NCI-H1694 (cell line): ENCODE results near the gene KRT78.
A peak's percentile ranks its signal among the peaks of the same experiment; 100 is the strongest.
"Not testable (repeated sequence)": the region's sequence is repeated elsewhere in the genome, so short reads cannot be mapped to it uniquely, and the experiment has no call there.

Source experiments
- DNase-seq: peaks from one replicate; lab custom pipeline; 2025; lab: John Stamatoyannopoulos, UW

The KRT78 gene, protein sequence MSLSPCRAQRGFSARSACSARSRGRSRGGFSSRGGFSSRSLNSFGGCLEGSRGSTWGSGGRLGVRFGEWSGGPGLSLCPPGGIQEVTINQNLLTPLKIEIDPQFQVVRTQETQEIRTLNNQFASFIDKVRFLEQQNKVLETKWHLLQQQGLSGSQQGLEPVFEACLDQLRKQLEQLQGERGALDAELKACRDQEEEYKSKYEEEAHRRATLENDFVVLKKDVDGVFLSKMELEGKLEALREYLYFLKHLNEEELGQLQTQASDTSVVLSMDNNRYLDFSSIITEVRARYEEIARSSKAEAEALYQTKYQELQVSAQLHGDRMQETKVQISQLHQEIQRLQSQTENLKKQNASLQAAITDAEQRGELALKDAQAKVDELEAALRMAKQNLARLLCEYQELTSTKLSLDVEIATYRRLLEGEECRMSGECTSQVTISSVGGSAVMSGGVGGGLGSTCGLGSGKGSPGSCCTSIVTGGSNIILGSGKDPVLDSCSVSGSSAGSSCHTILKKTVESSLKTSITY

GRCh38 chr12:52848661-52849255 lies at the start of gene KRT78:
Gene KRT78 (minus strand): TSS chr12:52848994. CDS start chr12:52848930, 64 bp downstream.
- DNase-seq, result no peak

- no peak for DNase-seq
Observed at GRCh38 chr12:52896190-52897100, 47.7 kb upstream of the KRT78 start.

DNA sequence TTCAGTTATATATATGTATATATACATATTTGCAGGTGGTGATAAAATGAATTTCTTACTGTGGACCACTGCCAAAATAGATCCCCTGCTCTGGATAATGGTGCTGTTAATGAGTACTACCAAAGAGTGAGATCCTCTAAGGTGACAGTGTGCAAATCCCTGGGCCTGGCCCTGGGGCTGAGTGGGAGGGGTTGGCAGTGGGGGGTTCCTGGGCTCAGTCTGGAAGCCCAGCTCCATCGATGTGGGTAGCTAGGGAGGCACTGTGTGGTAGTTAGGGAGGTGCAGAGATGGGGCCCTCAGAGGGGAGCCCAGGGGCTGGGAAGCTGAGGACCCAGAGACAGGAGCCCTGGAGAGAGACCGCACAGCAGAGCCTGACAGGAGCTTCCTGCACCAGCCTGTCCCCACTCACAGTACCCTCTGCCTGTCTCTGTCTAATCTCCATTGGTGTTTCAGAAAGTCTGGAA lies 47.0 kb upstream of the KRT78 start:
- DNase-seq, result no peak

DNA sequence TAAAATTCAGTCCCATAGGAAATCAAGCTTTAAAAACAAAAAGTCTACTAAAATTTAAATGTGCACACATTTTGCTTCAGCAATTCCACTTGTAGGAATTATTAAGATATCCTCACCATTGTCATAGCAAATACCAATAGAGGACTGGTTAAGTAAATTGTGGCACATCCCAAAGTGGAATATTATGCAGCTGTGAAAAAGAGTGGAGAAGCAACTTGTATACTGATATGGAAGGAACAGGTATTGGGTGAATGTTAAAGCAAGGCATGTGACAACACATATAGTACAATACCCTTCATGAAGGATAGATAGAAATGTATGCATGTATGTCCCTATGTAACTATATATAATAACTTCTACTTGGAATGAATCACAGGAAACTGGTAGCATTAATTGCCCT lies 44.2 kb upstream of the KRT78 start:
- no peak for DNase-seq

DNA sequence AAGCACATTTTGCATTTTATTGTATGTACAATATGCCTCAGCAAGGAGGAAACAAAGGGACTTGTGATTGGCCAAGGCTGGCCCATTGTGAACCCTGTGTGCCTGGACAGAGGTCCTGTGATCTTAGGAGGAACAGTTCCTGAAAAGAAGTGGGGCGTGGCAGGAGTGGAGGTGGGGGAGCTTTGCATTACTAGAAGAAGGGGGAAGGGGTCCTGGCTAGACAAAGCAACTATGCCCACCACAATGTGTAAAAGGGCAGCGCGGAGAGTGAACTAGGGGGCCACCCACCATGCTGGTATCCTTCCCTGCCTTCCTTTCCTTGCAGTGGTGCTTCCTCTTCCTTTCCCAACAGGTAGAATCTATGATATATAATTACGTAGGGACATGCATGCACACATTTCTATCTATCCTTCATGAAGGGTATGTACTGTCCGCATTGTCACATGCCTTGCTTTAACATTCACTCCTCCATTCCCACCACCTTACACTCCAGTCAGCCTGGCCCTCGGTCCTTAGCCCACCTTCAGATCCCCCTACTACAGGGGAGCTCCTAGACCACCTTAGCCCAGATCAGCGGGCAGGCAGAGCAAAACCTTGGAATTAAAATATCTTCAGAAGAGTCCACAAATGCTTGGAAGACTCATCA lies 43.5 kb upstream of the KRT78 start:
- DNase-seq, result no peak

- DNase-seq, result no peak
Observed at GRCh38 chr12:52891044-52891443, 42.2 kb upstream of the KRT78 start.

DNA sequence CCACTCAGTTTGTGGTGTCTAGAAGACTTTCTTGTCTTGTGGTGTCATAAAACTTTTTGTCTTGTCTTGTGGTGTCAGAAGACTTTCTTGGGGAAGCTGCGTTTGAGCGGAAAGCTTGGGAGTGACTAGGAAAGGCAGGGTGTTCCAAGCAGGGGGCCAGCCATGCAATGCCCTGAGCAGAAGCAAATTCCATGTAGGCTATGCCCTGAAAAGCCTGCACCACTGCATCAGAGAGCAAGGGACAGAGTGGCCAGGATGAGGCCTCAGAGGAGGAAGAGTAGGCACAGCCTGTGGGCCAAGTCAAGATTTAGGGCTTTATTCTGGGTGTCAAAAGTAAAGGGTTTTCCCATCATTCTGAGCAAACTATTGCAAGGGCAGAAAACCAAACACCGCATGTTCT lies 41.6 kb upstream of the KRT78 start:
- no peak for DNase-seq

DNA sequence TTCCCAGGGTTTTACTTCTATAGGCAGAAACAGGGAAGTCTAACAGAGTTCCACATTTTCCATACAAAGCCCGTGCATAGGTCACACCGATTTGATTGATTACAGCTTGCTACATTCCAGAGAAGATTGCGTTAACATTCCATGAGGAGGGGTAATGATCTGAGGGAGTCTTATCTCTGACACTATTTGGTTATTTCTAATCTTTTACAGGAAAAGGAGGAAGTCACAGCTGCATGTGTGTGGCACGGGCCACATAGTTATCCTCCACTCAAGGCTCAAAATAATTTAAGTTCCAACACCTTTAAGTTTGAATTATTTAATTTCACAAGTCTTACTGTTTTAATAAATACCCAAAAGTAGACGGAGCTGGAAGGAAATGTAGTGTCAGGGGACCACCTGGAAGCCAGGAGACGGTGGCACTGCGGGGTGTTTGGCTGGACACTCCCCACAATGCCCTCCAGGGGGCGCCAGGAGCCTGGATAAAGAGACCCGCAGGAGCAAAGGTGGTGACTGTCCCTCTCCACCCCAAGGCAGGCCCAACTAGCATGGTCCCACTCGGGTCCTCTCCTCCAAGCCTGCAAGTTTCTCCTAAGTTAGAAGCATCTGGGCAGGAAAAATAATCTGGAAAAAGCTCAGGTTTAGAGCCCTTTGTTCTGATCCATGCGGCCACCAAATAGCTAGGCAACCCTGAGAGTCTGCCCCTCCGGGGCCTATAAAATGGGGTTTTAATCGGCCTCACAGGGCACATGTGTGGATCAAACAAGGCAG lies 35.9 kb upstream of the KRT78 start:
- peak; percentile 19 for DNase-seq

DNA sequence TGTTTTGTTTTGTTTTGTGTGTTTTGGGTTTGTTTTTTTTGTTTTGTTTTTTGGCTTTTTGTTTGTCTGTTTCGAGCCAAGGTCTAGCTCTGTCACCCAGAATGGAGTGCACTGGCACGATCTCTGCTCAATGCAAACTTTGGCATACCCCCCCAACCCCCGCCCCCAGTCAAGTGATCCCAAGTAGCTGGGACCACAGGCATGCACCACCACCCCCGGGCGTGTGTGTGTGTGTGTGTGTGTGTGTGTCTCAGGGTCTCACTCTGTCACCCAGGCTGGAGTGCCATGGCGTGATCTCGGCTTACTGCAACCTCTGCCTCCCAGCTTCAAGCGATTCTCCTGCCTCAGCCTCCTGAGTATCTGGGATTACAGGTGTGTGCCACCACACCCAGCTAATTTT lies 31.7 kb upstream of the KRT78 start:
- not testable (repeated sequence) for DNase-seq

DNA sequence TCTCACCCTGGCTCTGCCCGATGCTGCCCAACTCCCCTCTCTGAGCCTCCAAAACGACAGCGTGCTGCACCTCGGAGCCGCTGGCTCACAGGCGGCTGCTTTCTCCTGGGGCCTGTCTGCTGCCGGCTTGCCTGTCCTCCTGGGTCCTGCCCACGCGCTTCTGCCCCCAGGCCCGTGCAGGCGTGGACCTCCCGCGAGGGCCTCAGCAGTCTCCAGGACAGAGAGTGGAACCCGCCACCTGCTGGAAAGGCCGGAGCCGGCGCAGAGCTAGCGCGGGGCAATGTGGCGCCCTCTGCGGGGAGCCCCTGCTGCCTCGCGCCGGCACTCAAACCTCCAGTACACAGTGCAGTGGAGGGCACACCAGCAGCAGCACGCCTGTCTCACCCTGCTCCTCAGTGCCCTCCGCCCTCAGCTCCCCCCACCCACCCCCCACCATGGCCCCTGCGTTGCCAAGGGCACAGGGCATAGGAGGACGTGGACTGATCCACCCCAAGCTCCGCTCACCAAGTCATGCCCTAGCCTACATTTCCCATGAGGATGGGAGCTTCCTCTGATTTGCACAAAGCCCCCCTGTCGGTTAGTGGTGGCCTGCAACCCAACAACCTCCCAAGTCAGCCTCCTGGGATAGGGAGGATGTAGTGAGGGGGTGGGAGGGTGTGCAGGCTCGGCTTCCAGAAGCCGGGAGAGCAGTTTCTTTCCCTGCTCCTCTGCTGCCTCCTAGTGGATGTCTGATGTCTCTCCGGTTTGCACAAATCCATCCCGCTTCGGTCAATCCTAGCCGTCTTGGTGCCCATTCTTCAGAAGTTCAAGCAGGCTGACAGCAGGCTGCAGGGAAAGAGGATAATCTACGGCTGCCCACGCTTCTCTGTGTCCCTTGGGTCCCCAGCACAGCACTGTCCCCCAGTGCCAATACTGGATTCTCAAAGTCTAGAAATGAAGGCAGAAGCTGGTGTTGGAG lies 30.9 kb upstream of the KRT78 start:
- DNase-seq, result peak; percentile 98

DNA sequence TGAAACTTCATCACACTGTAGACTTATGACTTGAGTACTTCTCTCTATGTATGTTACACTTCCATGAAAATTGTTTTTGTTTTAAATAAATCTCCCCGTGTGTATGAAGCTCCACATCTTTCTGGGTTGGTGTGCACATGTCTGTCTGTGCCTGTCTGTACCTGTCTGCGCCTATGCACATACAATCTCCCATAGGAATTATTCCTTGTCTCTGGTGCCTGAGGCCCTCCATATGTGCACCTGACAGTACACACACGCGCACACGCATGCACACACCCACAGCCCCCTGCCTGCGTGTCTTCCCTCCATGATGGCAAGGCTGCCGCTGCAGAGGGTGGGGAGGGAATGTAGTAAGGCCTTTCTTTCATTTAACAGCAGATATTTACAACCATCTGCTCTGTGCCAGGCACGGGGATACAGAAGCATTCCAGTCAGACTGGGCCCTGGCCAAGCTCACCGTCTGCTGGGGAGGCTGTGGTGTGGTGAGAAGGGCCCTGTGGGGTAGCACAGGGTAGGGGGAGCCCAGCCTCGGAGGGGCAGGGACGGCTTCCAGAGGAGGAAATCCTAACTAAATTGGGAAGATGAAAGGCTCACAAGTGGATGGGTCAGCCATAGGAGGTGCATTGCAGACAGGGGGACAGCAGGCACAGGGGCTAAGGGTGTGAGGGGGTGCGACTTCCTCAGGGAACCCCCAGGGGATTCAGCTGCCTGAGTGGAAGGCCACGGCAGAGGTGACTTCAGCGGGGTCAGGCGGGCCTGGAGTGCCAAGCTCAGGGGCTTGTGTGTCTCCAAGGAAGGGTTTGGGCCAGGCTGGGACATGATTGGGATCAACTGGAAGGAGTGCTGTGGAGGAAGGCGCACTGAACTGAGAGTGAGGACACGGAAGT lies 30.0 kb upstream of the KRT78 start:
- DNase-seq, result peak; percentile 76

GRCh38 chr12:52877242-52877641 lies 28.4 kb upstream of the KRT78 start:
- peak; percentile 26 for DNase-seq

- DNase-seq, result peak; percentile 45
Observed at GRCh38 chr12:52876372-52876771, 27.6 kb upstream of the KRT78 start.

GRCh38 chr12:52874573-52875435 lies 26.0 kb upstream of the KRT78 start:
- no peak for DNase-seq

GRCh38 chr12:52873832-52874572 lies 25.2 kb upstream of the KRT78 start:
- DNase-seq, result peak; percentile 49

GRCh38 chr12:52873513-52873831 lies 24.7 kb upstream of the KRT78 start:
- DNase-seq, result no peak
